NCI-H82 (cell line): ENCODE data around the gene CCDC77.
"Not testable (repeated sequence)": the region's sequence is repeated elsewhere in the genome, so short reads cannot be mapped to it uniquely, and the experiment has no call there.

Experiments used
- DNase-seq: peaks from one replicate; lab custom pipeline; 2025; lab: John Stamatoyannopoulos, UW

CCDC77 gene

DNA sequence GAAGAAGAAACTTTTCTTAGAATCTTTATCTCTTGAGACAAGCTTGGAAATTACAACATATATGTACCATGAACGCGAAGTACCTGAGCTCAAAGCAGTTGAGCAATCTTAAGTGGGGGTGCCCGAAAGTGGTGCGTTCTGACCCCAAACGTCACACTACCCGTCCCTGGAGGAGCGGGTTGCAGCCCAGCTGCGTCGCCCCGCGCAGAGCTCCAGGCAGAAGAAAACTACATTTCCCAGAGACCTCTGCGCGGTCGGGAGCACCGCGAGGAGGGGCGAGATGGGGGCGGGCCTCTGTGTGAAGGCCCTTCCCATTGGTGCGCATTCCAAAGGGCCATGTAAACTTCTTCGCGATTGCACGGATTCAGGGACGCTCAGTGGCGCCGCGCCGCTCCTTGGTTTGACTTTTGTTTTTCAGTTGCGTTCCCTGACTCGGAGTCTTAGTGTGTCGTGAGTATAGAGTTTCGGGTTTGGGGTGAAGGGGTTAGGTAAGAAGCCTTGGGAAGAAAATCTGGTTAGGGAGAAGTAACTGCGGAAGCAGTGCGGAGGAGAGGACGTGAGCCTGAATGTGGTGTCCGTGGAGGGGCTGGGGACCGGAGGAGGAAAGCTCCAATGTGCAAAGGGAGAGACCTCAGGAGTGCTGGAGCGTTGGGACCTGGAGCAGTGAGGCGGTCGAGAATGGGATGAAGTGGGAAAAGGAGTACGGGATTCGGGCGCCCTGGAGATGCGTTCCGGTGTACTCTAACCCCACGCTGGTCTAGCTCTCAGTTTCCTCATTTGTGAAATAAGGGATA lies at the start of gene CCDC77:
CCDC77 (plus strand) TSS at position 410 of the 794 bp plus-strand sequence. CDS start 7,740 bp downstream, outside the sequence.
- no peak for DNase-seq

DNA sequence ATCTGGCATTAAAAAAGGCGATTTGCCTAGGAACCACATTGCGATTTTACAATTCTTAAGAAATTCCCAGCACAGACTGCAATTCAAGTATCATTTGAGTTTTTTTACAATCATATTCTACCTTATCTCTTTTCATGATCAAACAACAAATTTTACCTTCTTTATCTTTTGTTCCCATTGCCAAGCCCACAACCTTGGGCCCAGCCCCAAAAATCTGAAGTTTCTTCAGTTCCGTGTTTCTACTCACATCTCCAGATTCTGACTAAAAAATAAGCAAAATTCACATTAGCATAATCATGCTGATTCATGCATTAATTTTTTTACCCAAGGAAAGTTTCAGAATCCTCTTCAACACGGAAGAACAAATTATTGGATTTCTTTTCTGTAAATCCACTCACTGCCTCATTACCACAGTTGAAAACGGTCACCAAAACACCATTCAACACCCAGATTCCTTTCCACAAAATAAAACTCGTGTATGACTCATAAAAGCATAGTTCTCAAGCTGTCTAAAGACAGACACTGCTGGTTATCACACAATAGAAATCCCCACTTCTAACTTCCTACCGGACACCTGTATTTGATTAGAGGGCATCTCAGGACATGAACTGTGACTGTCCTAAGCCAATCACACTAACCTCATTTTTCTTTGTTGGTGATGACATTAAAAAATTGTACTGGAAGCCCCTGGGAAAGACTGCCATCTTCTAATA lies 45.0 kb upstream of the CCDC77 start:
- no peak for DNase-seq

- no peak for DNase-seq
These were observed 42.4 kb upstream of the CCDC77 start for GRCh38 chr12:359091-359490.

GRCh38 chr12:366820-367219 lies 34.6 kb upstream of the CCDC77 start:
- no peak for DNase-seq

- no peak for DNase-seq
These were observed 33.5 kb upstream of the CCDC77 start for GRCh38 chr12:367972-368371.

- DNase-seq, result not testable (repeated sequence)
These were observed 30.5 kb upstream of the CCDC77 start for GRCh38 chr12:370739-371485.

GRCh38 chr12:386651-387050 lies 14.8 kb upstream of the CCDC77 start:
- no peak for DNase-seq

GRCh38 chr12:388012-388411 lies 13.4 kb upstream of the CCDC77 start:
- no peak for DNase-seq

GRCh38 chr12:388541-389141 lies 12.8 kb upstream of the CCDC77 start:
- no peak for DNase-seq

- no peak for DNase-seq
These were observed 12.0 kb upstream of the CCDC77 start, which contains the start of gene KDM5A for GRCh38 chr12:389142-390096. Gene KDM5A (minus strand): TSS chr12:389320. CDS start chr12:389091, 229 bp downstream.

DNA sequence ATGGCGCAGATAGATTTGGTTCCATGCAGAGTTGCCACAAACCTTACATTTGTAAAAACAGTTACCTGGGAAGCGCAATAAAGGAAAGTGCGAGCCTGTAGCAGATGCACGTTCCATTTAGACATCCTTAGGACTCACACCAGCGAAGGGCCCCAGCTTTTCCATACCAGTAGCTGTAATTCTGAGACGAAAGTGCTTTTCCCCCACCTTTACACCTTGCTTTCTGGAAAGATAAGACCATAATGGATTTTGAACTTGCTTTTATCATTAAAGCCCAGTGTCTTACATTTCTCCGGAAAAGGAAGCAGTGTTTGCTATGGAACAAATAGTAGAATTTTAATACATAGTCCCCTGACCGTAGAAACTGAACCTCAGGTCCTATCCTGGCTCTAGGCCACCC lies 616 bp upstream of the CCDC77 start:
- DNase-seq, result no peak

DNA sequence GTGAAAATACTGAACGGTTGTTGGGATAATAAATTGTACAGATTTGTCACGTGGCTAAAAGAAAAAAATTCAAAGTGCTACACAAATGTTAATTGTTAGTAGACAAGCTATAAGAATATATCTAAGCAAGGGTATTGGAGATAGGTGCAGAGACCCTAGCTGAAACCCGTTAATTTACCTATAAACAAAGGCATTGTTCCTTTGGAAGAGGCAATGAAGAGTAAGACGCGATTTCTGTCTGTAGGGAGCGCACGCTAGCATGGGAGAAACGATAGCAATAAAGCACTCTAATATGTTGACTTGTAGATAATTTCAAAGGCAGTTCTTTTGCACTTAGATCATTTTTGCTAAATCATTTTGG lies 565 bp downstream of the CCDC77 start:
- DNase-seq, result no peak

DNA sequence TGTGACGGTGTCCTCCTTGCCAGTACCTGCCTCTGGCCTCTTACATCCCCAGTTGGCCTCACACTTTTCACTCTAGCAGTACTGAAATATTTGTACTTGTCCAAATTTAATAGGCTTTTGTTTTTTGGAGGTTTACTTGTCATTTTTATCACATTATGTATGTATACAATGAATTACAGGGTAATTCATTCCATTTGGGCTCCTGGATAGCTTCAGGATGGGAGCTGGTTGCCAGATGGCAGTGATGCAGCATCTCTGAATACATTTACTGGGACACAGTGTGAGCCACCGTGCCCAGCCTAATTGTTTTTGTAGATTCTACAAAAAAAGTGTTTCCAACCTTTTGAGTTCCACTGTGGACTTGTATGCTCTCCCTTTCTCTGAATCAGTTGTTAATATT lies 13.4 kb downstream of the CCDC77 start:
- no peak for DNase-seq

DNA sequence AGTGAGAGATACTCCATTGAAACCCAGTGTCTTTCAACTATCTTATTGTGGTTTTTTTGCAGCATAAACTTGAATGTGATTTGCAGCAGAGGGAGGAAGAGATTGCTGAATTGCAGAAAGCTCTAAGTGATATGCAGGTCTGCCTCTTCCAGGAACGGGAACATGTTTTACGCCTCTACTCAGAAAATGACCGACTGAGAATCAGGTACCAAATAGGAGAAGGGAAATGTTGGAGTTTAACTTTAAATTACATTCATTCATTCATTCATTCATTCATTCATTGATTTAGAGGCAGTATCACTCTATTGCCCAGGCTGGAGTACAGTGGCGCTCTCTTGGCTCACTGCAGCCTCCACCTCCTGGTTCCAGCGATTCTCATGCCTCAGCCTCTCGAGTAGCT lies 17.0 kb downstream of the CCDC77 start:
- DNase-seq, result no peak

DNA sequence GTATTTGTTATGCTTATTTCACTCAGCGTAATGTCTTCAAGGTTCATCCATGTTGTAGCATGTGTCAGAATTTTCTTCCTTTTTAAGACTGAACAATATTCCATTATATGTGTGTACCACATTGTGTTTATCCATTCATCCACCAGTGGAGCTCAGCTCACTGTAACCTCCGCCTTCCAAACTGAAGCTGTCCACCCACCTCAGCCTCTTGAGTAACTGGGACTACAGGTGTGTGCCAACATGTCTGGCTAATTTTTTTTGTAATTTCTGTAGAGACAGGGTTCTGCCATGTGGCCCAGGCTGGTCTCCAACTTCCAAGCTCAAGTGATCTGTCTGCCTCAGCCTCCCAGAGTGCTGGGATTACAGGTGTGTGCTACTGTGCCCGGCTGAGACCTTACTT lies 21.1 kb downstream of the CCDC77 start:
- no peak for DNase-seq

DNA sequence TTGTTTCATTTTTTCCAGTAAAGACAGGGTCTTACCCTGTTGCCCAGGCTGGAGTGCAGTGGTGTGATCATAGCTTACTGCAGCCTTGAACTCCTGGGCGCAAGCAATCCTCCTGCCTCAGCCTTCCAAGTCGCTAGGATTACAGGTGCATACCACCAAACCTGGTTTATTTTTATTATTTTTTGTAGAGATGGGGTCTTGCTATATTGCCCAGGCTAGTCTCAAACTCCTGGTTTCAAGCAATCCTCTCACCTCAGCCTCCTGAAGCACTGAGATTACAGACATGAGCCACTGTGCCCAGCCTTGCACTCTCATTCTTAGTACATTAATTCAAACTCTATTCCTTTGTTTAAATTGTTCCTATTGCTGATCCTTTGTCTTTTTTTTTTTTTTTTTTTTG lies 34.3 kb downstream of the CCDC77 start:
- not testable (repeated sequence) for DNase-seq

DNA sequence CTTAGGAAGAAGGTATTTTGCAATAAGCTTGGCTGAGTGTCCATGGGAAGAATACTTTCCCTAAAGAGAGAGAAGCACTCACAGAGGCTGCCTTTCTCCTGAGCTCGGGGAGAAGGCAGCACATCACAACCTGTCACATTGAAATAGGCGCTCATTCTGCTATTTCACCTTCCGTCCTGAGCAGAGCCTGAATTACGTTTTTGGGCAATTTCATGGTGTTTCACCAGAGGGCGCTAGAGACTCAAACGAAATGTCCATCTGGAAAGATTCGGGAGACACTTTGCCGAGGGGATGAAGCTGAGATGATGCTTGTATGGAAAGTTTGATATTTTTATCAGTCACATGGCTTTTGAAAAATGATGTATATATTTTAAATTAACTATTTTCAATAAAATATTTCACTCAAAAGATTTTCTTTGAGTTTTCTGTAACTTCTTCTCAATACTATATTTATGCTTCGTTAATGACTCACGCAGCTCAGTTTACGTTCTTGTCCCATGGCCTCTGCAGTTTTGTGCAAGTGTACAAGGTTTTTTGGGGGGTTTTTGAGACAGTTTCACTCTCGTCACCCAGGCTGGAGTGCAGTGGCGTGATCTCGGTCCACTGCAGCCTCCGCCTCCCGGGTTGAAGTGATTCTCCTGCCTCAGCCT lies 40.9 kb downstream of the CCDC77 start:
- DNase-seq, result peak; percentile 78

DNA sequence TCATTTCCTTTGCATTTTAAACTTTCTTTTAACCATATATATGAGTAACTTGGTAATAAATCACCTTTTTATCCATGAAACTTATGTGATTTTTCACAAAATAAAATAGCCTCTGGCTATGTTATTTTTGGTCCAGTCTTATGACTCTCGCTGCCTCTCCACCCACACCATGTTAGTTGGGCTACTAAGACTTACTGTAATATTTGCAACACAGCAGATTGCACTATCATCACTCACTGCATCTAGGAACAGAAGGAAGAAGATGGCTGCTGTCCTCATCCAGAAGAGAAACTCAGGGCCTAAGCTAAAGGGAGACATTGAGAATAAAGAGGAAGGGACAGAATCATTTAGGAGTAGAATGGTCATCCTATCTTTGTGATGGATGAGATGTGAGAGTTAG lies 45.7 kb downstream of the CCDC77 start:
- no peak for DNase-seq

GRCh38 chr12:449203-449602 lies 47.8 kb downstream of the CCDC77 start:
- DNase-seq, result no peak

DNA sequence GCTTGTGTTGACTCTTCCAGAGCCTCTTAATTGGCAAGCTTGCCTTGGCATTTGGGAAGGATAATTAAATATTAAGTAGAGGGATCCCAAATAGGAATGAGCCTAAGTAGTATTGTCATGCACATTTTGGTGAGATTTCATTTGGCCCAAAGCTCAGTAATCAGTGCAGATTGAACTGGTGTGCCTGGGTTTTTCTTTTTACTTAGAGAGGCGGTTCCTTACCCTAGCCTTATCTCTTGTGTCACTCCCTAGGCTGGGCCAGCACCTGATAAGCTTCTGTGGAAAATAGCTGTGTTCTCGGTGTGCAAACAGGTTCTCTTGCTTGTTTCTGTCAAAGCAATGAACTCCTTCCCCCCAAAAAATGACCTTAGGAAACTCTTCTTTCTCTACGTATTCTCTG lies 49.0 kb downstream of the CCDC77 start:
- DNase-seq, result no peak
